ENCODE measurements around the gene MOB3B.

MOB3B gene

DNA sequence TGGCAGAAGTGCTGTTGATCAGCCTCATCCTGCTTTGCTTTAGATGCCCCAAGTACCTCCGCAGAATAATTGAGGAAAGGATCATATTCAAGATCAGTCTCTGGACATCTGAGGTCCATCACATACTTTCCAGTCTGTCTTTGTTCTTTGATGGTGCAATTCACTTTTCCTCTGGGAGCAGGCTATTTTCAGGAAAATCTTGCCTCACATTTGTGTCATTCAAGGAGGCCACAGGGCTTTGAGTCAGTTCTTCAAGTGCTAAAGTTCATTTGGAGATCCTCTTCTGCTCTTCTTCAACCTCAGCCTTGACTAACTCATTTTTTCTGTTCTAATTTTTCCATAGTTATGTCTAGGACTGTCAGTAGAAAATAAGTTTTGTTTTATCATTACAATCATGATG, 251.2 kb downstream of the MOB3B start:
- no peak for TF ChIP-seq SIN3A (IDR thresholded peaks at IDR 0.05; ENCODE audit: borderline replicate concordance, insufficient read depth, low read length)

DNA sequence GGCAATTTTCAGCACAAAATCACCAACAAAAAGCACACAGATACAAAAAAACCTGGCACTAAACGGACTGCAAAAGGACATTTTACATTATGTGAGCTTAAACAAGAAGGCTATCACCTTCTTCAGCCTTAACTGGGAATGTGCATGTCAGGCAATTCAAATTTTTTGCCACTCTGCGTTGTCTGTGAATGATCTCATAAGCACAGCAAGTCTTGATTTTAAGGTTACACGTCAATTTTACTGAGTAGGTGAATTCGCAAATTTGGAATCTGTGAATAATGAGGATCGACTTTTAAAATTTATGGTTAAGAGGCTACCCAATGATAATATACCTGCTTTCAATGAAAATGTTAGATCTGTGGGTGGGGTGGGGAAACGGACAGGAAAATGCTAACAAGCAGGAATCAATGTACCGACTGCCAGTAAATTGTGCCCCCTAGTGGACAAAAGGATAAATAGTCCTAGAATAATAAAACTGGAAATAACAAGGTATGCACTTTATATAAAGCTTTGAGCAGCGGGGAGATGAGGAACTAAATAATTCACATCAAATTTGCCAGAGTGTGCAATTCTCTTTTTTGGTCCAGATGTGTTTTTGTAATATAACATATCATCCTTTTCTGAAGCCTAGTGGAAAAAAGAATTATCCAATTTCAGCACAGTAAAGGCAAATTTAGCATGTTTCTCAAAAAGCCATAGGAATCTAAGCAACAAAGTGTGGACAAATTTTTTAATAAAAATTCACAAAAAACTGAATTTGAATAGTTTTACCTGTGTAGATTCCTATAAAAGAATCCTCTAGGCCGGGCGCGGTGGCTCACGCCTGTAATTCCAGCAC, 253.2 kb downstream of the MOB3B start:
- TF ChIP-seq, protein P1, sequence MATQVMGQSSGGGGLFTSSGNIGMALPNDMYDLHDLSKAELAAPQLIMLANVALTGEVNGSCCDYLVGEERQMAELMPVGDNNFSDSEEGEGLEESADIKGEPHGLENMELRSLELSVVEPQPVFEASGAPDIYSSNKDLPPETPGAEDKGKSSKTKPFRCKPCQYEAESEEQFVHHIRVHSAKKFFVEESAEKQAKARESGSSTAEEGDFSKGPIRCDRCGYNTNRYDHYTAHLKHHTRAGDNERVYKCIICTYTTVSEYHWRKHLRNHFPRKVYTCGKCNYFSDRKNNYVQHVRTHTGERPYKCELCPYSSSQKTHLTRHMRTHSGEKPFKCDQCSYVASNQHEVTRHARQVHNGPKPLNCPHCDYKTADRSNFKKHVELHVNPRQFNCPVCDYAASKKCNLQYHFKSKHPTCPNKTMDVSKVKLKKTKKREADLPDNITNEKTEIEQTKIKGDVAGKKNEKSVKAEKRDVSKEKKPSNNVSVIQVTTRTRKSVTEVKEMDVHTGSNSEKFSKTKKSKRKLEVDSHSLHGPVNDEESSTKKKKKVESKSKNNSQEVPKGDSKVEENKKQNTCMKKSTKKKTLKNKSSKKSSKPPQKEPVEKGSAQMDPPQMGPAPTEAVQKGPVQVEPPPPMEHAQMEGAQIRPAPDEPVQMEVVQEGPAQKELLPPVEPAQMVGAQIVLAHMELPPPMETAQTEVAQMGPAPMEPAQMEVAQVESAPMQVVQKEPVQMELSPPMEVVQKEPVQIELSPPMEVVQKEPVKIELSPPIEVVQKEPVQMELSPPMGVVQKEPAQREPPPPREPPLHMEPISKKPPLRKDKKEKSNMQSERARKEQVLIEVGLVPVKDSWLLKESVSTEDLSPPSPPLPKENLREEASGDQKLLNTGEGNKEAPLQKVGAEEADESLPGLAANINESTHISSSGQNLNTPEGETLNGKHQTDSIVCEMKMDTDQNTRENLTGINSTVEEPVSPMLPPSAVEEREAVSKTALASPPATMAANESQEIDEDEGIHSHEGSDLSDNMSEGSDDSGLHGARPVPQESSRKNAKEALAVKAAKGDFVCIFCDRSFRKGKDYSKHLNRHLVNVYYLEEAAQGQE (IDR thresholded peaks at IDR 0.05; ENCODE audit: insufficient read depth in 1 of 2, low read depth in 2 of 2, low read length in 2 of 2): no peak
- TF ChIP-seq SIN3A (IDR thresholded peaks at IDR 0.05; ENCODE audit: borderline replicate concordance, insufficient read depth, low read length) (no peak), FOXP2 (optimal IDR thresholded peaks at IDR 0.05; ENCODE audit: borderline replicate concordance, extremely low read depth, extremely low read length, insufficient read depth) (no peak), TAF1 (IDR thresholded peaks at IDR 0.05; ENCODE audit: borderline replicate concordance, insufficient read depth, low read length) (no peak), POLR2AphosphoS5 (IDR thresholded peaks at IDR 0.05; ENCODE audit: low read depth, low read length) (no peak)

Data from PFSK-1 (cell line).